Subcutaneous abdominal adipose tissue (tissue), 5 donors: ENCODE measurements around the gene PSMC4.
"Not testable (repeated sequence)": the region's sequence is repeated elsewhere in the genome, so short reads cannot be mapped to it uniquely, and the experiment has no call there.

Source experiments
- H3K27ac ChIP-seq: one replicate; pipeline ENCODE4 v1.7.0; 2013; ENCODE audit warnings: low read depth, mild to moderate bottlenecking, inconsistent platforms, low read length, moderate library complexity
- H3K27me3 ChIP-seq, 5 donors: one replicate each; pipeline ENCODE4 v1.7.0; 2013; ENCODE audit warnings: low read length in 5 of 5, inconsistent platforms in 1 of 5; ENCODE audit not compliant: control insufficient read depth in 5 of 5, insufficient read depth in 4 of 5
- H3K36me3 ChIP-seq, 5 donors: one replicate each; pipeline ENCODE4 v1.7.0; 2013; ENCODE audit warnings: low read length in 5 of 5; ENCODE audit not compliant: control insufficient read depth in 5 of 5, insufficient read depth in 5 of 5
- H3K4me1 ChIP-seq, 5 donors: one replicate each; pipeline ENCODE4 v1.7.0; 2013; ENCODE audit warnings: low read length in 5 of 5, mild to moderate bottlenecking in 3 of 5, moderate library complexity in 1 of 5; ENCODE audit not compliant: control insufficient read depth in 5 of 5, insufficient read depth in 5 of 5
- H3K4me3 ChIP-seq, 5 donors: one replicate each; pipeline ENCODE4 v1.7.0; 2013; ENCODE audit warnings: low read length in 5 of 5, low read depth in 1 of 5
- H3K9ac ChIP-seq, 5 donors: one replicate each; pipeline ENCODE4 v1.7.0; 2013; ENCODE audit warnings: low read length in 5 of 5, mild to moderate bottlenecking in 4 of 5, moderate library complexity in 3 of 5
- H3K9me3 ChIP-seq, 5 donors: one replicate each; pipeline ENCODE4 v1.7.0; 2013; ENCODE audit warnings: low read length in 5 of 5; ENCODE audit not compliant: control insufficient read depth in 5 of 5
- donor health status: healthy.
- donor health status: healthy.
- donor health status: healthy.
- donor health status: healthy.
- donor health status: healthy.

The PSMC4 gene

DNA sequence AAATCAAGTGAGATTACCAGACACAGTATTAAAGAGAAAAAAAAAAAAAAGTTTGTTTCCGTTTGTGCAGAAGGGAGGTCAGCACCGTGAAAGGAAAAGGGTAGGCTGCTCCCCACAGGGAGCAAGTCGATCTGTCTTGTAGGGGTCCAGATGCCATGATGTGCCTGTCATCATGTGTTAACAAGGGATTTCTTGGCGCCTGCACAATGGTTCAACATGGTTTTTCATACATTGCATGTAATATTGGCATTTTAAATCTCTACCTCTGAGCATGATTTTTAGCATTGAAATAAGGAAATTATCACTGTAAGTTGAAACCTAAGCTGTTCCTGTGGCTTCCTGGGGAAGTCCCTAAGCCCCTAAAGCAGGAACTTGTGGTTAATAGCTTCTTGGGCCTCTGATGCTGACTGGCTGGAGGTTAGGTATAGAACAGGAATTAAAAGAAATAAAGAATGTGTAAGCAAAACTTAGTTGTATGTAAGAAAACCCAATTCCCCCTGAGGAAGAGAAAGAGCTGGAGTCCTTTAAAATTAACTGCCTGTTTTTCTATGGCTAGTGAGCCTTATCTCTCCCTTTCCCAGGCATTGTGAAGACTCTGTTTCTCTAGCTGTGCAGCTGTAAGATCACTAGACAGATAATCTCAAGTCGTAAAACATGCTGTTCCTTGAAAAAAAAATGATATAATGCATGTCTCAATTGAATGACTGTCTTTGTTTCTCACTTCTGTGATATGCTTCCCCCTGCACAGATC is 29.2 kb upstream of the PSMC4 start:
- Histone ChIP-seq H3K9ac (no peak overlapping the region), H3K36me3 (no peaks in the 10 kb centered on the region), H3K4me1 (peaks cover 0 to 33% (median 6%) of the 10 kb centered on the region in 5 donors)

DNA sequence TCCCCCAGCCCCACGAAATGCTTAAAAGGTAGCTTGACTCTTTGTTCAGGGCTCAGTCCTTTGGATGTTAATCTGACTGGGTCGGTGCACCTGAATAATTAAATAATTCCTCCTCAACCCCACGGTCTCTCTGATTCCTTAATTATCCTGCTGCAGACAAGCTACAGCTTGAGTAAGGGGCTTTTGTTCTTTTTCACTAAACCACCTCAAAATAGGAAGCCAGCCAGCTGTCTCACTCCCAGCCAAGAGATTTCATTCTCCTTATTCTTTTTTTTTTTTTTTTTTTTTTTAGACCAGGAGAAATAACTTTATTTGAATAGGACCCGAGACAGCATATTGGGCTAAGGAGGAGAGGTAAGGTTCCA is 28.6 kb upstream of the PSMC4 start:
- H3K4me3 ChIP-seq, result no peak overlapping the region
- no peak overlapping the region for H3K27ac ChIP-seq
- peaks cover 0 to 15% (median 3%) of the 10 kb centered on the region in 5 donors for H3K9me3 ChIP-seq
- peaks cover 0 to 27% (median 6%) of the 10 kb centered on the region in 5 donors for H3K4me1 ChIP-seq
- peaks cover 0 to 3% (median 0%) of the 10 kb centered on the region in 5 donors for H3K27me3 ChIP-seq
- no peaks in the 10 kb centered on the region for H3K36me3 ChIP-seq
- H3K9ac ChIP-seq, result no peak overlapping the region

More for the DNA sequence above, 29.2 kb upstream of the PSMC4 start:
- H3K27ac ChIP-seq, result no peak overlapping the region
- H3K4me3 ChIP-seq, result no peak overlapping the region
- H3K9me3 ChIP-seq, result peaks cover 0 to 15% (median 3%) of the 10 kb centered on the region in 5 donors
- peaks cover 0 to 3% (median 0%) of the 10 kb centered on the region in 5 donors for H3K27me3 ChIP-seq

DNA sequence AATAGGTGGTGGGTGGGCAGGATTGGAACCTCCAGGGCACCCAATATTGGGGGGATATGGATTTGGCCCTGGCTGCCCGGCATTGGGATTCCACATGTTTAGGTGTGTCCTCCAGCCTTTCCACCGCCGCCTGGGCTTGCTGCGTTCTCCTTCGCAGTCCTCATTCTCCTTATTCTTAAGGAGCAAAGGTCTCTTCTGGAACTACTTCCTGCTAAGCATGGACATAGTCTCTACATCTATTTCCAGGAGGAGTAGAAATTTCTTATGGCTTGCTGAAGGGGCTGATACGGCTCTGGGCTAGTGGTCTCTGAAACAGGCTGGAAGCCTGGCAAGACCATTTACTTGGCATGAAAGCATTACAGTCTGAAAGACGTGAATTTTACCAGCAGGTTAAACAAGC is 27.4 kb upstream of the PSMC4 start:
- H3K4me1 ChIP-seq, result peaks cover 0 to 28% (median 6%) of the 10 kb centered on the region in 5 donors
- no peak overlapping the region for H3K4me3 ChIP-seq
- H3K9ac ChIP-seq, result no peak overlapping the region
- peaks cover 0 to 6% (median 0%) of the 10 kb centered on the region in 5 donors for H3K27me3 ChIP-seq
- no peaks in the 10 kb centered on the region for H3K36me3 ChIP-seq
- H3K9me3 ChIP-seq, result peaks cover 0 to 15% (median 3%) of the 10 kb centered on the region in 5 donors
- H3K27ac ChIP-seq, result no peak overlapping the region

DNA sequence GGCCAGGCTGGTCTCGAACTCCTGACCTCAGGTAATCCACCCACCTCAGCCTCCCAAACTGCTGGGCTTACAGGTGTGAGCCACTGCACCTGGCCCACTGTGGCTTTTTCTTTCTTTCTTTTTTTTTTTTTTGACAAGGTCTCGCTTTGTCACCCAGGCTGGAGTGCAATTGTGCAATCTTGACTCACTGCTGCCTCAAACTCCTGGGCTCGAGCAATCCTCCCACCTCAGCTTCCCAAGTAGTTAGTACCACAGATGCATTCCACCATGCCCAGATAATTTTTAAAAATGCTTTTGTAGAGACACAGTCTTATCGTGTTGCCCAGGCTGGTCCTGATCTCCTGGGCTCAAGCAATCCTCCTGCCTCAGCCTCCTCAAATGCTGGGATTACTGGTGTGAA is 24.4 kb upstream of the PSMC4 start:
- no peaks in the 10 kb centered on the region for H3K9me3 ChIP-seq
- H3K4me3 ChIP-seq, result no peak overlapping the region
- H3K27me3 ChIP-seq, result peaks cover 0 to 9% (median 2%) of the 10 kb centered on the region in 5 donors
- no peaks in the 10 kb centered on the region for H3K36me3 ChIP-seq
- H3K9ac ChIP-seq, result no peak overlapping the region
- H3K27ac ChIP-seq, result no peak overlapping the region
- peaks cover 0 to 28% (median 6%) of the 10 kb centered on the region in 5 donors for H3K4me1 ChIP-seq

DNA sequence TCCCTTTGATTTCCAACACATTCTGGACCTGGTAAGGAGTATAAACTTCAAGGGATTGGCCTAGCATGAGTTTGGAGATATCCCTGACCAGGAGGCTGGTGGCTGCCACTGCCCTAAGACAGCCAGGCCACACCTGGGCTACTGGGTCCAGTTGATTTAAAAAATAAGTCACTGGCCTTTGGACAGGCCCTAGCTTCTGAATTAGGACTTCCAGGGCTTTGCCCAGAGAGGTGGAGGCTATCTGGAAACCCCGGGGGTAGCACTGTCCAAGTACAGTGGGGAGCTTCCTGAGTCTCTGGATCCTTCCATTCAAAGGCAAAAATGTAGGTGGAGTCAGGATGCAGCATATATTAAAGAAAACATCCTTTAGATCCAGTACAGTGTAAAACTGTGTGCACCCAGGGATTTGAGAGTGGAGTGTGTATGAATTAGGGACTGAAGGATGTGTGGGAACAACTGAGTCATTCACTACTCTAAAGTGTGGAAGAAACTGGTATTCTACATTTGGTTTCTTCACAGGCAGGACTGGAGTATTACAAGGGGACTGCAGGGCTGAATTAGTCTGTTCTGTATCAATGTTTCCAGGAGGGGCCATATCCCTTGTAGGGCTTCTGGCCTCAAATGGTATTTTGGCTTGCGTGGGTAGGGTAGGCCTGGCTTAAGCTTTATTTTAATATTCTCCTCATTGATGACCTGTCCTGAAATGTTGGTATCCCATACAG is 21.8 kb upstream of the PSMC4 start:
- Histone ChIP-seq H3K9me3 (no peaks in the 10 kb centered on the region), H3K36me3 (no peaks in the 10 kb centered on the region), H3K27ac (no peak overlapping the region), H3K4me3 (no peak overlapping the region), H3K4me1 (peaks cover 0 to 14% (median 2%) of the 10 kb centered on the region in 5 donors), H3K9ac (no peak overlapping the region), H3K27me3 (peaks cover 0 to 9% (median 2%) of the 10 kb centered on the region in 5 donors)

DNA sequence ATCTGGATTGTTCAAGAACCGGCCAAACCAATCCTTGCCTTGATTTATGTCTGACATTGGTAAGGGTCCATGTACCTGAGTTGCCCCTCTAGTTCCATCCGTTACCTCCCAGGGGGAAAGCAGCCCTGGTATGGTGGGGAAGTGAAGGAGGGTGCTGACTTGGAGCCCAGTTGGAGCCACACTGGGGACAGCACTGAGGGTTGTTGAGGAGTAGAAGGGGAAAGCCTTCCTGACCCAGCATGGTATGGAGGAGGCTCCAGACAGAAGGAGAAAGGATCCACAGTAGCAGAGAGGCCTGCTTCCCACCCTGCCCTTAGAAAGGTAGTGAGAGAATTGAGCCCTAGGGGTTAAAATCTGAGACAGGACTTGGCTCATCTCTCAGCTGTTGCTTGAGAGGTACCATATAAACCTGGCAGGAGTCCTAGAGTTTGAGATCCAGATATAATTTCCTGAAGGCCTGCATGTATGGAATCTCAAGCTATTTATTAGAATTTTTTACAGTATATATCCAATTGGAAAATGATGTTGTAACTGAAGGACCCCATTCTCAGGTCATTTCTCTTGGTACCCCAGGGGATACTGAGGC is 19.8 kb upstream of the PSMC4 start:
- peaks cover 0 to 9% (median 2%) of the 10 kb centered on the region in 5 donors for H3K27me3 ChIP-seq
- H3K9me3 ChIP-seq, result no peaks in the 10 kb centered on the region
- peaks cover 0 to 11% (median 0%) of the 10 kb centered on the region in 5 donors for H3K4me1 ChIP-seq
- no peak overlapping the region for H3K9ac ChIP-seq
- H3K4me3 ChIP-seq, result no peak overlapping the region
- no peaks in the 10 kb centered on the region for H3K36me3 ChIP-seq
- H3K27ac ChIP-seq, result no peak overlapping the region

DNA sequence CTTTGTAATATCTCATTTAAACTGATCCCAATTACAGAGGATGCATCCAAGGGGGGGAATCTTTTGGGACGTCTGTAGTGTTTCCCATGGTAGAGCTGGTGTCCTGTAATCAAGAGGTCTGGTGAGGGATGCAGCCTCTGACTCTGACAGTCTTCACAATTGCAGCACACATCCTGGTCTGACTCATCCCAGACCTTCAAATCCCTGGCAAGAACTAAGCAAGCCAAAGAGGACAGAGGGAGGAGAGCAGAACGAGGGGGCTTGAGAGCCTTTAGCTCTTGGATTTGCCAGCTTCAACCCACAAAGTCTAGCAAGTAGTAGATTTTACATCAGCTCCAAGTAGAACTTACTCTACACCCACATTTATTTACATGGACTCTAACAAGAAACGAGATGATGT is 19.3 kb upstream of the PSMC4 start:
- Histone ChIP-seq H3K27ac (no peak overlapping the region), H3K9me3 (no peaks in the 10 kb centered on the region), H3K4me1 (peaks cover 0 to 11% (median 0%) of the 10 kb centered on the region in 5 donors), H3K9ac (no peak overlapping the region), H3K4me3 (no peak overlapping the region), H3K27me3 (peaks cover 0 to 9% (median 2%) of the 10 kb centered on the region in 5 donors), H3K36me3 (no peaks in the 10 kb centered on the region)

DNA sequence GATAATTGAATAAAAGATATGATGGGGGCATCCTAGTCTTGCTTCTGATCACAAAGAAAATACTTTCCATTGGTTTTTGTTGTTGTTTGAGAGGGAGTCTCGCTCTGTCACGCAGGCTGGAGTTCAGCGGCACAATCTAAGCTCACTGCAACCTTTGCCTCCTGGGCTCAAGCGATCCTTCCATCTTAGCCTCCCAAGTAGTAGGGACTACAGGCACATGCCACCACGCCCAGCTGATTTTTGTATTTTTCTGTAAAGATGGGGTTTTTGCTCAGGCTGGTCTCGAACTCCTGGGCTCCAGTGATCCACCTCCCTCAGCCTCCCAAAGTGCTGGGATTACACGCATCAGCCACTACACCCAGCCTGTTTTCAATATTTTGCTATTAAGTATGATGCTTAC is 17.1 kb upstream of the PSMC4 start:
- H3K9me3 ChIP-seq, result no peaks in the 10 kb centered on the region
- no peak overlapping the region for H3K27ac ChIP-seq
- H3K9ac ChIP-seq, result no peak overlapping the region
- no peaks in the 10 kb centered on the region for H3K36me3 ChIP-seq
- peaks cover 0 to 7% (median 2%) of the 10 kb centered on the region in 5 donors for H3K27me3 ChIP-seq
- H3K4me3 ChIP-seq, result no peak overlapping the region
- H3K4me1 ChIP-seq, result peaks cover 0 to 7% (median 0%) of the 10 kb centered on the region in 5 donors

DNA sequence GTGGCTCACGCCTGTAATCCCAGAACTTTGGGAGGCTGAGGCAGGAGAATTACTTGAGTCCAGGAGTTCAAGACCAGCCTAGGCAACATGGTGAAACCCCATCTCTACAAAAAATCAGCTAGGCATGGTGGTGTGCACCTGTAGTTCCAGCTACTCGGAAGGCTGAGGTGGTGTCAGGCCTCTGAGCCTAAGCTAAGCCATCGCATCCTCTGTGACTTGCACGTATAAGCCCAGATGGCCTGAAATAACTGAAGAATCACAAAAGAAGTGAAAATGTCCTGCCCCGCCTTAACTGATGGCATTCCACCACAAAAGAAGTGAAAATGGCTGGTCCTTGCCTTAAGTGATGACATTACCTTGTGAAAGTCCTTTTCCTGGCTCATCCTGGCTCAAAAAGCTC is 13.1 kb upstream of the PSMC4 start:
- not testable (repeated sequence) for H3K9me3 ChIP-seq, H3K27me3 ChIP-seq, H3K4me3 ChIP-seq, H3K27ac ChIP-seq, H3K4me1 ChIP-seq, H3K9ac ChIP-seq, H3K36me3 ChIP-seq

DNA sequence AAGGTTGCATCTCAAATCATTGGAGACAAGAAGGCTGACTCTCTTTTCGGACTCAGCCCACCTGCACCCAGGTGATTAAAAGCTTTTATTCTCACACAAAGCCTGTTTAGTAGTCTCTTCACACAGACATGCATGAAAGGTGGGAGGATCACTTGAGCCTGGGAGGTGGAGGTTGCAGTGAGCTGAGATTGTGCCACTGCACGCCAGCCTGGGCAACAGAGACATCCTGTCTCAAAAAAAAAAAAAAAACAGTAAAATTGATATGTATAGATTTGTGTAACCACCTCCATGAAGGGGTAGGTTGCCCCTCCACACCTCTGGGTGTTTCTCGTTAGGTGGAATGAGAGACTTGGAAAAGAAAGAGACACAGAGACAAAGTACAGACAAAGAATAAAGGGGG is 12.0 kb upstream of the PSMC4 start:
- not testable (repeated sequence) for H3K4me3 ChIP-seq, H3K27ac ChIP-seq, H3K4me1 ChIP-seq, H3K27me3 ChIP-seq, H3K9ac ChIP-seq, H3K36me3 ChIP-seq, H3K9me3 ChIP-seq
